HG03558 (cell line): Measurements from ENCODE around the gene EFCAB10.
"Not testable (repeated sequence)": the region's sequence is repeated elsewhere in the genome, so short reads cannot be mapped to it uniquely, and the experiment has no call there.

ENCODE experiments used
- ATAC-seq: cut with Tn5 transposase; IDR thresholded peaks from one replicate; pipeline ENCODE4 v1.9.1; 2021; ENCODE audit warnings: moderate number of reproducible peaks; ENCODE audit not compliant: unreplicated experiment; ENCODE audit errors: extremely low read depth

Gene EFCAB10

GRCh38 chr7:105599551-105599950 is 18.3 kb upstream of the EFCAB10 start:
- no peak for ATAC-seq

- not testable (repeated sequence) for ATAC-seq
Observed at GRCh38 chr7:105599080-105599479, 17.8 kb upstream of the EFCAB10 start.

GRCh38 chr7:105596866-105597265 is 15.6 kb upstream of the EFCAB10 start:
- no peak for ATAC-seq

- ATAC-seq, result no peak
Observed at GRCh38 chr7:105594034-105594433, 12.7 kb upstream of the EFCAB10 start.

- no peak for ATAC-seq
Observed at GRCh38 chr7:105591522-105591921, 10.2 kb upstream of the EFCAB10 start.

GRCh38 chr7:105590793-105591192 is 9.5 kb upstream of the EFCAB10 start:
- ATAC-seq, result no peak

GRCh38 chr7:105589356-105590077 is 8.2 kb upstream of the EFCAB10 start:
- ATAC-seq, result no peak

- ATAC-seq, result no peak
Observed at GRCh38 chr7:105587909-105588635, 6.8 kb upstream of the EFCAB10 start.

- no peak for ATAC-seq
Observed at GRCh38 chr7:105585850-105586500, 4.7 kb upstream of the EFCAB10 start.

GRCh38 chr7:105584165-105584564 is 2.9 kb upstream of the EFCAB10 start:
- ATAC-seq, result no peak

- no peak for ATAC-seq
Observed at GRCh38 chr7:105583061-105583460, 1.8 kb upstream of the EFCAB10 start.

GRCh38 chr7:105580022-105580740 is 1.1 kb downstream of the EFCAB10 start:
- no peak for ATAC-seq

- ATAC-seq, result no peak
Observed at GRCh38 chr7:105578496-105578895, 2.8 kb downstream of the EFCAB10 start.

- no peak for ATAC-seq
Observed at GRCh38 chr7:105577251-105577650, 4.0 kb downstream of the EFCAB10 start.

- no peak for ATAC-seq
Observed at GRCh38 chr7:105571891-105572290, 9.4 kb downstream of the EFCAB10 start.

GRCh38 chr7:105567821-105568220 is 13.5 kb downstream of the EFCAB10 start:
- ATAC-seq, result no peak

GRCh38 chr7:105567024-105567423 is 14.3 kb downstream of the EFCAB10 start:
- no peak for ATAC-seq

GRCh38 chr7:105565190-105565589 is 16.1 kb downstream of the EFCAB10 start:
- no peak for ATAC-seq

- ATAC-seq, result no peak
Observed at GRCh38 chr7:105559926-105560325, 21.4 kb downstream of the EFCAB10 start.

- ATAC-seq, result no peak
Observed at GRCh38 chr7:105538339-105538738, 43.0 kb downstream of the EFCAB10 start.
